Lung (tissue), 12 donors: ENCODE measurements around the gene OCSTAMP. TPM values are rescaled to one million over a fixed set of nuclear protein-coding genes. Genes with fewer than 3 reads are reported as not detected.

Experiments used
- ATAC-seq: fragments of 200-7000 bp; cut with Tn5 transposase; one replicate; pipeline ENCODE4 v1.9.1; 2020; ENCODE audit warnings: moderate number of reproducible peaks; ENCODE audit not compliant: insufficient read depth, low FRiP score
- DNase-seq, 3 donors: peaks; one replicate each; pipeline ENCODE4 v3.0.0-alpha.2; 2013 to 2017
- H3K27ac ChIP-seq, 2 donors: one replicate each; pipeline ENCODE4 v1.5.1; 2013; ENCODE audit warnings: mild to moderate bottlenecking in 2 of 2, moderate library complexity in 2 of 2, control low read depth in 1 of 2, inconsistent platforms in 1 of 2, low read depth in 1 of 2, low read length in 1 of 2
- H3K27me3 ChIP-seq, 3 donors: one replicate each; pipeline ENCODE4 v1.5.1; 2013; ENCODE audit warnings: low read length in 2 of 3; ENCODE audit not compliant: control insufficient read depth in 3 of 3, insufficient read depth in 3 of 3
- H3K36me3 ChIP-seq, 4 donors: one replicate each; pipeline ENCODE4 v1.5.1; 2013; ENCODE audit warnings: low read length in 4 of 4, mild to moderate bottlenecking in 1 of 4, moderate library complexity in 1 of 4; ENCODE audit not compliant: control insufficient read depth in 4 of 4, insufficient read depth in 4 of 4
- H3K4me1 ChIP-seq, 5 donors: one replicate each; pipeline ENCODE4 v1.5.1; 2013; ENCODE audit warnings: low read length in 5 of 5, mild to moderate bottlenecking in 2 of 5, moderate library complexity in 1 of 5; ENCODE audit not compliant: control insufficient read depth in 5 of 5, insufficient read depth in 5 of 5
- H3K4me3 ChIP-seq: one replicate; pipeline ENCODE4 v1.5.1; 2013; ENCODE audit warnings: mild to moderate bottlenecking, control low read depth, moderate library complexity
- H3K9ac ChIP-seq, 2 donors: one replicate each; pipeline ENCODE4 v1.5.1; 2013; ENCODE audit warnings: low read length in 2 of 2, control low read depth in 1 of 2; ENCODE audit not compliant: insufficient read depth in 1 of 2
- H3K9me3 ChIP-seq, 4 donors: one replicate each; pipeline ENCODE4 v1.5.1; 2013; ENCODE audit warnings: low read length in 3 of 4, mild to moderate bottlenecking in 1 of 4, moderate library complexity in 1 of 4; ENCODE audit not compliant: control insufficient read depth in 4 of 4, insufficient read depth in 3 of 4
- CTCF ChIP-seq: IDR thresholded peaks from 2 replicates; pipeline ENCODE4 v1.5.1; 2012; ENCODE audit warnings: mild to moderate bottlenecking; ENCODE audit errors: control extremely low read depth, extremely low read depth
- WGBS, 2 donors: extraction: QIAGEN DNeasy Blood & Tissue Kit; methylation state at CpG; one replicate each; pipeline ENCODE4 v1.1.7; 2013; 5-methylcytosine and 5-hydroxymethylcytosine counted together
- polyA plus RNA-seq, 2 donors: library from polyadenylated mRNA; stranded (reverse); fragments of 200-250 nt; gene quantifications; one replicate each; pipeline ENCODE4 v1.2.1, GENCODE V29; 2013
- total RNA-seq, 2 donors: library from RNA; depleted of rRNA in 1 of 2; stranded (reverse); fragments of >200 nt in 1 of 2; gene quantifications; one replicate each; pipeline ENCODE4 v1.2.1, GENCODE V29; 2014 to 2021
- donor health status: control.
- donor health status: control.
- donor health status: Bipolar disorder and iron deficiency.
- donor health status: healthy.
- donor health status: DM: yes; HTN: yes; CAD: no.

OCSTAMP gene
- total and polyA plus RNA-seq, 4 donors, result 0.11 TPM; not detected in 3

- 47 to 50% methylated on average over 2 of the region's 2 CpGs for WGBS, 2 donors
Observed at GRCh38 chr20:46563860-46564221, 13.4 kb upstream of the OCSTAMP start.

GRCh38 chr20:46563170-46563859 lies 12.9 kb upstream of the OCSTAMP start:
- Histone ChIP-seq H3K27me3 (no peaks in the 10 kb centered on the region), H3K36me3 (no peaks in the 10 kb centered on the region), H3K9ac (peak overlapping the region in 1 of 2 donors; percentile 2), H3K27ac (no peak overlapping the region), H3K4me1 (peaks cover 0 to 37% (median 0%) of the 10 kb centered on the region in 5 donors), H3K4me3 (no peak overlapping the region), H3K9me3 (no peaks in the 10 kb centered on the region)
- ATAC-seq, result no peak
- no peak for DNase-seq
- WGBS, 2 donors, result 90 to 95% methylated on average over 16 of the region's 16 CpGs
- TF ChIP-seq CTCF, result no peak

More at GRCh38 chr20:46563860-46564221, 13.4 kb upstream of the OCSTAMP start:
- Histone ChIP-seq H3K4me3 (no peak overlapping the region), H3K27ac (no peak overlapping the region), H3K9ac (no peak overlapping the region), H3K27me3 (no peaks in the 10 kb centered on the region), H3K9me3 (no peaks in the 10 kb centered on the region), H3K4me1 (peaks cover 0 to 42% (median 3%) of the 10 kb centered on the region in 5 donors), H3K36me3 (no peaks in the 10 kb centered on the region)
- TF ChIP-seq CTCF, result no peak
- ATAC-seq, result no peak
- peak in 1 of 3 donors; percentile 8 for DNase-seq

- no peaks in the 10 kb centered on the region for H3K27me3 ChIP-seq
- no peaks in the 10 kb centered on the region for H3K9me3 ChIP-seq
- peak overlapping the region in 1 of 2 donors; percentile 16 for H3K9ac ChIP-seq
- no peak overlapping the region for H3K4me3 ChIP-seq
- DNase-seq (peak; percentile 85 to 93 (median 90)), ATAC-seq (peak; percentile 87)
- TF ChIP-seq CTCF, result peak; percentile 58
- 18% methylated on average over 19 of the region's 19 CpGs for WGBS, 2 donors
- H3K4me1 ChIP-seq, result peaks cover 0 to 30% (median 0%) of the 10 kb centered on the region in 5 donors
- no peaks in the 10 kb centered on the region for H3K36me3 ChIP-seq
- H3K27ac ChIP-seq, result peak overlapping the region; percentile 34 to 55
Observed at GRCh38 chr20:46562373-46563169, 12.1 kb upstream of the OCSTAMP start.
